ENCODE data around the gene ZC3H18. TPM values are rescaled to one million over a fixed set of nuclear protein-coding genes. Genes with fewer than 3 reads are reported as not detected.
A peak's percentile ranks its signal among the peaks of the same experiment; 100 is the strongest.
"Not testable (repeated sequence)": the region's sequence is repeated elsewhere in the genome, so short reads cannot be mapped to it uniquely, and the experiment has no call there.

The ZC3H18 gene
- total RNA-seq, 5 donors from 2014 or later (not counting 1 experiment from before 2014, with no cell fraction given), result 87.0 to 111 (median 91.5) TPM

DNA sequence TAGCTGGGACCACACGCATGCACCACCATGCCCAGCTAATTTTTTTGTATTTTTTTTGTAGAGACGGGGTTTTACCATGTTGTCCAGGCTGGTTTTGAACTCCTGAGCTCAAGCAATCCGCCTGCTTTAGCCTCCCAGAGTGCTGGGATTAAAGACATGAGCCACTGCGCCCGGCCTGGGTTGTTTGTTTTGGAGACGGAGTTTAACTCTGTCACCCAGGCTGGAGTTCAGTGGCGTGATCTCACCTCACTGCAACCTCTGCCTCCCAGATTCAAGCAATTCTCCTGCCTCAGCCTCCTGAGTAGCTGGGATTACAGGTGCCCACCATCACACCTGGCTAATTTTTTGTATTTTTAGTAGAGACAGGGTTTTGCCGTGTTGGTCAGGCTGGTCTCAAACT lies 39.2 kb downstream of the ZC3H18 start:
- 94% methylated on average over 3 of the region's 8 CpGs for WGBS (ENCODE audit: insufficient coverage)
- H3K36me3 ChIP-seq (ENCODE audit: control insufficient read depth in 2 of 2, extremely low read depth in 1 of 2, insufficient read depth in 1 of 2, low read length in 1 of 2), result peaks cover 19 to 78% of the 10 kb centered on the region in 2 donors
- CTCF ChIA-PET, result interaction anchor here in 1 of 2 donors (1.1 kb wide), 1 partner anchor 10 kb away, joined by 3 read pairs; no protein-coding TSS in a partner anchor
- Mint-ChIP-seq H3K4me1 (peaks cover 11% of the 10 kb centered on the region in 3 donors), H3K36me3 (peaks cover 32% of the 10 kb centered on the region)
- H3K9me3 ChIP-seq; H3K27ac ChIP-seq (ENCODE audit: low read length); H3K27ac Mint-ChIP-seq; POLR2A ChIA-PET; H3K4me3 Mint-ChIP-seq; H3K9me3 Mint-ChIP-seq; ATAC-seq (replicated peaks in 1 of 4); H3K4me3 ChIP-seq (ENCODE audit: control insufficient read depth in 1 of 2, extremely low read depth in 1 of 2, low read length in 1 of 2); H3K27me3 Mint-ChIP-seq; H3K27me3 ChIP-seq (replicated peaks in 1 of 2; ENCODE audit: control insufficient read depth in 2 of 2, extremely low read depth in 1 of 2, insufficient read depth in 2 of 2, low read length in 1 of 2); H3K4me1 ChIP-seq (ENCODE audit: control insufficient read depth in 1 of 2, extremely low read depth in 1 of 2, insufficient read depth in 2 of 2, low read length in 2 of 2); DNase-seq: not testable (repeated sequence)

DNA sequence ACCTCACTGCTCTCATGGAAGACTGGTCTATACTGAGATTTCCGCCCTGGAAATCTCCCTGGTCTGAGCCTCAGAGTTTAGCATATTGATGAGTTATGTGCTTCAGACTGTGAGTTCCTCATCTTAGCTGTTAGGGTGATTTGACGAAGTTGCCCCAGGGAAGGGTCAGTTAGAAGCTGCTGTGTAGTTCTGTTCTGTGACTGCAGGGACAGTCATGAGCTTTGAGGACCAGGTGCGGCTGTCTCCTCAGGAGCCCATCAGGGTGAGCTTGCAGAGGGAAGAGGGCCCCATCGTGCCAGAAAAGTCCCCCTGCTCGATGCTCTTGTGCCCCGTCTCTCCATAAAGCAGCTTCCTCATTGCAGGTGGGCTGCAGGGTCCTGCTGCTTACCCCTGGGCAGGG lies 39.9 kb downstream of the ZC3H18 start:
- Mint-ChIP-seq H3K27me3 (no peaks in the 10 kb centered on the region), H3K9me3 (no peaks in the 10 kb centered on the region), H3K27ac (no peak overlapping the region), H3K4me3 (no peak overlapping the region), H3K36me3 (peaks cover 35% of the 10 kb centered on the region), H3K4me1 (peaks cover 11% of the 10 kb centered on the region in 3 donors)
- no peaks in the 10 kb centered on the region for H3K9me3 ChIP-seq
- WGBS (ENCODE audit: insufficient coverage), result 96% methylated on average over 6 of the region's 6 CpGs
- peaks cover 19 to 76% of the 10 kb centered on the region in 2 donors for H3K36me3 ChIP-seq (ENCODE audit: control insufficient read depth in 2 of 2, extremely low read depth in 1 of 2, insufficient read depth in 1 of 2, low read length in 1 of 2)
- no peaks in the 10 kb centered on the region for H3K4me1 ChIP-seq (ENCODE audit: control insufficient read depth in 1 of 2, extremely low read depth in 1 of 2, insufficient read depth in 2 of 2, low read length in 2 of 2)
- ATAC-seq (replicated peaks in 1 of 4), result no peak
- no peaks in the 10 kb centered on the region for H3K27me3 ChIP-seq (replicated peaks in 1 of 2; ENCODE audit: control insufficient read depth in 2 of 2, extremely low read depth in 1 of 2, insufficient read depth in 2 of 2, low read length in 1 of 2)
- H3K4me3 ChIP-seq (ENCODE audit: control insufficient read depth in 1 of 2, extremely low read depth in 1 of 2, low read length in 1 of 2), result no peak overlapping the region
- no peak overlapping the region for H3K27ac ChIP-seq (ENCODE audit: low read length)
- ChIA-PET CTCF (interaction anchor here in 1 of 2 donors (1.1 kb wide), 1 partner anchor 9 kb away, joined by 3 read pairs; no protein-coding TSS in a partner anchor), POLR2A (no interaction called here)
- no peak for DNase-seq

DNA sequence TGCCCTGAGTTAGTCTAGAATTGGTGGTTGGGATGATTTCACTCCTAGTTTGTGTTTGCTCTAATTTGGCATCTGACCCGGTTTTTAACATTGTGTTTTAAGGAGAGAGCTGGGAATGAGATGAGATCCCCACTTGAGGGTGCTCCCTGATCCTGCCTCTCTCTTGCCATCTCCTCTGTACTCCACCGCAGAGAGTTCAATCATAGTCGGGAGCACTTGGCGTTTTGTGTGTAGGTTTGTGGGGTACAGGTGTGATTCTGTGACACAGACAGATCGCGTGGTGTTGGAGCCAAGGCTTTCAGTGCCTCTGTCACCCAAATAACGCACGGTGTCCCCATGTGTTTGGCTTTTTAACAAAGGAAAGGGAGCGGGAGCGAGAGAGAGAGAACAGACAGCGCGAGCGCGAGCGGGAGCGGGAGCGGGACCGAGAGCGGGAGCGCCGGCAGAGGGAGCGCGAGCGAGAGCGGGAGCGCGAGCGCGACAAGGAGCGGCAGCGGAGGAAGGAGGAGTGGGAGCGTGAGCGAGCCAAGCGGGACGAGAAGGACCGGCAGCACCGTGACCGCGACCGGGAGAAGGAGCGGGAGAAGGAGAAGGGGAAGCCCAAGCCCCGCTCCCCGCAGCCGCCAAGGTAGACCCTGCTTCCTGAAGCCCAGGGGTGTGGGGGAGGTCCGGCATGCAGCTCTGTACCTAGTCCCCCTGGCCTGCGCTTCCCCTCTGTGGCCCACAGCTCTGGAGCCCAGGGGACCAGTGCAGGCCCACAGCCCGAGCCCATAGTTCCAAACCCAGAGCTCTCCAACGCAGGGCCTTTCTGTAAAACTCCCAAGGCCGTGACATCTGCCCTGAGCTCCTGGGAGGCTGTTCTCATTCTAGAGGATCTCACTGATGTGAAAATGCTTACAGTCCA lies 41.0 kb downstream of the ZC3H18 start:
- no peaks in the 10 kb centered on the region for H3K27me3 ChIP-seq (replicated peaks in 1 of 2; ENCODE audit: control insufficient read depth in 2 of 2, extremely low read depth in 1 of 2, insufficient read depth in 2 of 2, low read length in 1 of 2)
- H3K27ac Mint-ChIP-seq, result no peak overlapping the region
- peaks cover 14 to 15% (median 14%) of the 10 kb centered on the region in 3 donors for H3K4me1 Mint-ChIP-seq
- WGBS (ENCODE audit: insufficient coverage), result 97% methylated on average over 47 of the region's 49 CpGs
- no peak for DNase-seq
- no peaks in the 10 kb centered on the region for H3K9me3 ChIP-seq
- no peaks in the 10 kb centered on the region for H3K4me1 ChIP-seq (ENCODE audit: control insufficient read depth in 1 of 2, extremely low read depth in 1 of 2, insufficient read depth in 2 of 2, low read length in 2 of 2)
- ATAC-seq (replicated peaks in 1 of 4), result no peak
- no peak overlapping the region for H3K27ac ChIP-seq (ENCODE audit: low read length)
- ChIA-PET POLR2A (no interaction called here), CTCF (no interaction called here)
- H3K36me3 Mint-ChIP-seq, result peaks cover 35% of the 10 kb centered on the region
- no peak overlapping the region for H3K4me3 Mint-ChIP-seq
- peaks cover 19 to 71% of the 10 kb centered on the region in 2 donors for H3K36me3 ChIP-seq (ENCODE audit: control insufficient read depth in 2 of 2, extremely low read depth in 1 of 2, insufficient read depth in 1 of 2, low read length in 1 of 2)
- H3K27me3 Mint-ChIP-seq, result no peaks in the 10 kb centered on the region
- H3K4me3 ChIP-seq (ENCODE audit: control insufficient read depth in 1 of 2, extremely low read depth in 1 of 2, low read length in 1 of 2), result no peak overlapping the region
- no peaks in the 10 kb centered on the region for H3K9me3 Mint-ChIP-seq

DNA sequence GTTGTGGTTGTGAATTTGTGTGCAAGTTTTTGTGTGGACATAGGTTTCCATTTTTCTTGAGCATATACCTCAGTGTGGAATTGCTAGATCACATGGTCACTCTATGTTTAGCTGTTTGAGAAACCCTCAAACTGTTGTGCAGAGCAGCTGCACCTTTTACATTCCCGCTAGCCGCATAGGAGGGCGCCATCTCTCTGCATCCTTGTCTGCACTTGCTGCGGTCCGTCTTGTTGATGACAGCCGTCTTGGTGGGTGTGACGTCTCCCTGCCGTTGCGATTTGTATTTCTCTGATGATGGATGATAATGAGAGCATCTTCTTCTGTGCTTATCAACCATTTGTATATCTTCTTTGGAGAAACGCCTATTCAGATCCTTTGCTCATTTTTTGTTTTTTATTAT lies 43.1 kb downstream of the ZC3H18 start:
- WGBS (ENCODE audit: insufficient coverage), result no CpG with 5 or more reads among the region's 10 CpGs
- Mint-ChIP-seq H3K36me3 (peaks cover 33% of the 10 kb centered on the region), H3K9me3 (no peaks in the 10 kb centered on the region), H3K4me3 (no peak overlapping the region), H3K4me1 (peaks cover 20 to 22% (median 20%) of the 10 kb centered on the region in 3 donors), H3K27ac (peak overlapping the region in 1 of 2 donors; percentile 18), H3K27me3 (no peaks in the 10 kb centered on the region)
- H3K27ac ChIP-seq (ENCODE audit: low read length), result no peak overlapping the region
- ATAC-seq (replicated peaks in 1 of 4), result no peak
- no peaks in the 10 kb centered on the region for H3K27me3 ChIP-seq (replicated peaks in 1 of 2; ENCODE audit: control insufficient read depth in 2 of 2, extremely low read depth in 1 of 2, insufficient read depth in 2 of 2, low read length in 1 of 2)
- H3K9me3 ChIP-seq, result no peaks in the 10 kb centered on the region
- H3K4me3 ChIP-seq (ENCODE audit: control insufficient read depth in 1 of 2, extremely low read depth in 1 of 2, low read length in 1 of 2), result no peak overlapping the region
- ChIA-PET CTCF (no interaction called here), POLR2A (interaction anchor here in 1 of 2 donors (0.5 kb wide), 1 partner anchor 39 kb away, joined by 3 read pairs; no protein-coding TSS in a partner anchor)
- no peak for DNase-seq
- H3K36me3 ChIP-seq (ENCODE audit: control insufficient read depth in 2 of 2, extremely low read depth in 1 of 2, insufficient read depth in 1 of 2, low read length in 1 of 2), result peaks cover 25 to 75% of the 10 kb centered on the region in 2 donors
- peaks cover 0 to under 1% of the 10 kb centered on the region in 2 experiments for H3K4me1 ChIP-seq (ENCODE audit: control insufficient read depth in 1 of 2, extremely low read depth in 1 of 2, insufficient read depth in 2 of 2, low read length in 2 of 2)

DNA sequence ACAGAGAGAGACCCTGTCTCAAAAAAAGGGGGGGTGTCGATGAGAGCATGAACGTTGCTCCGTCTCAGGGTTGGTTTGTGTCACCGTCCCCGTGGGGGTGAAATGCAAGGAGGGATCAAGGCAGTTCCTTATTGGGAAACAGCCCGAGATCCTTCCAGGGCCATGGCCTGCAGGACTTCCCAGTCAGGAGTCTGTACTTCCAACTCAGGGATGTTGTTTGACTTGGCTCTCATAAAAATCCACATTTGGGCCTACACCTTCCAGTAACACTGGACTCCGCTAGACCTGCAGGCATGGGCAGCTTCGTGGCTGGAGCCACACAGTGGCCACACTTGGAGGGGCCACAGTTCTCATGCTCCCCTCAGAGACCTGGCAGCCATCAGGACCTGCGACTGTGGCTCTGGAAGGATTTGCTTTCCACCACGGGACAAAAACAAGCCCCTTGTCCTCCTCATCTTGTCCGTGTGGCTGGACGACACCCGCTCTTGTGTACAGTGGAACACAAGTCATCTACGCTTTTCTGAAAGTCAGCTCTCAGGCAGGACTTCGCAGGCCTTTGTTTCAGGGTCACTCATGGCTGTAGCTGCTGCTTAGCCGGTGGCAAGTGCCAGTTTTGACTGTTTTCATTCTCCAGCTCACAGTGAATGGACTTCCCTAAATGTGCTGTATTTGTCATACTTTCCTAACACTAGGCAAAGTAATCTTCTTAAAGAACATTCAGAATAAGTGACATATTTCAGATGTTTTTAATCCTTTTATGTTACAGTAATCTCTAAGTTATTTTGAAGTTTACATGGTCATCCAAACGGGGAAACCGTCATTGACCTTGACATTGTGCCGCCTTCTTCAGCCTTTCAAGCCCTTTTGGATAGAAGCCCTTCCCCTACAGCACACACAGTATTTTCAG lies 44.0 kb downstream of the ZC3H18 start:
- Mint-ChIP-seq H3K27me3 (no peaks in the 10 kb centered on the region), H3K27ac (peak overlapping the region; percentile 18 to 24), H3K4me1 (peaks cover 29 to 30% (median 29%) of the 10 kb centered on the region in 3 donors), H3K36me3 (peaks cover 33% of the 10 kb centered on the region), H3K9me3 (no peaks in the 10 kb centered on the region), H3K4me3 (no peak overlapping the region)
- Histone ChIP-seq H3K4me1 (ENCODE audit: control insufficient read depth in 1 of 2, extremely low read depth in 1 of 2, insufficient read depth in 2 of 2, low read length in 2 of 2) (peaks cover 0 to 9% of the 10 kb centered on the region in 2 experiments), H3K27ac (ENCODE audit: low read length) (no peak overlapping the region), H3K9me3 (no peaks in the 10 kb centered on the region), H3K27me3 (replicated peaks in 1 of 2; ENCODE audit: control insufficient read depth in 2 of 2, extremely low read depth in 1 of 2, insufficient read depth in 2 of 2, low read length in 1 of 2) (no peaks in the 10 kb centered on the region), H3K4me3 (ENCODE audit: control insufficient read depth in 1 of 2, extremely low read depth in 1 of 2, low read length in 1 of 2) (no peak overlapping the region), H3K36me3 (ENCODE audit: control insufficient read depth in 2 of 2, extremely low read depth in 1 of 2, insufficient read depth in 1 of 2, low read length in 1 of 2) (peaks cover 26 to 76% of the 10 kb centered on the region in 2 donors)
- CTCF ChIA-PET, result no interaction called here
- POLR2A ChIA-PET, result no interaction called here
- no peak for ATAC-seq (replicated peaks in 1 of 4)
- 93% methylated on average over 17 of the region's 19 CpGs for WGBS (ENCODE audit: insufficient coverage)
- no peak for DNase-seq

Measured in T-cell (primary cell).